ENCODE measurements around the gene DDX17.

DNA sequence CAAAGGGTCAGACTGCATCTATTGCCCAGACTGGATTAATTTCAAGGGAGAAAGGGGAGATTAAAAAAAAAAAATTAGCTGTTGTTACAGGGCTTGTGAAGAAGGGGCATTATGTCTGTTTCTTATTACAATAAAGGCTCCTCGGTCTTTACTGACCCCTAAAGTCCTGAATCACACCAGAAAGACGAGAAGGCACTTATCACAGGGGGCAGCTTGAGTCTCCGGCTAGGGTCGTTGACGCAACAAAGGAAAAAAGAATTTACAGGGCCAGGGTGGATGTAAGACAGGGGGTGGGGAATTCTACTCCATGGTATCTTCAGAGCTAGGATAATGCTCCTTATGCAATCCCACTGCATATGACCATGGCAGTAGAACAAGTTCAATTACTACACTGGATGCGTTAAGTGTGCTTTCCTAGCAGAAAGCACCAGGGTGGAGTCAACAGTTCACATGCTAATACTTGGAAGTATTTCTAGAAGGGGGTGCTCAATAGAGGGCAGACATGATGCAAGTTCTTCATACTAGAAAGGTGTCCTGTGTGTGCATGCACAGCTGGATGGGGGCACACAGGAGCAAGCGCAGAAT is 16.5 kb downstream of the DDX17 start:
- TF ChIP-seq EZH2 (IDR thresholded peaks at IDR 0.05; ENCODE audit: borderline replicate concordance, insufficient read depth, low read length, poor library complexity, severe bottlenecking) (no peak), RAD21 (conservative IDR thresholded peaks at IDR 0.05) (no peak), SMC3 (conservative IDR thresholded peaks at IDR 0.05; ENCODE audit: poor library complexity) (no peak)
- TF ChIP-seq, protein P1, sequence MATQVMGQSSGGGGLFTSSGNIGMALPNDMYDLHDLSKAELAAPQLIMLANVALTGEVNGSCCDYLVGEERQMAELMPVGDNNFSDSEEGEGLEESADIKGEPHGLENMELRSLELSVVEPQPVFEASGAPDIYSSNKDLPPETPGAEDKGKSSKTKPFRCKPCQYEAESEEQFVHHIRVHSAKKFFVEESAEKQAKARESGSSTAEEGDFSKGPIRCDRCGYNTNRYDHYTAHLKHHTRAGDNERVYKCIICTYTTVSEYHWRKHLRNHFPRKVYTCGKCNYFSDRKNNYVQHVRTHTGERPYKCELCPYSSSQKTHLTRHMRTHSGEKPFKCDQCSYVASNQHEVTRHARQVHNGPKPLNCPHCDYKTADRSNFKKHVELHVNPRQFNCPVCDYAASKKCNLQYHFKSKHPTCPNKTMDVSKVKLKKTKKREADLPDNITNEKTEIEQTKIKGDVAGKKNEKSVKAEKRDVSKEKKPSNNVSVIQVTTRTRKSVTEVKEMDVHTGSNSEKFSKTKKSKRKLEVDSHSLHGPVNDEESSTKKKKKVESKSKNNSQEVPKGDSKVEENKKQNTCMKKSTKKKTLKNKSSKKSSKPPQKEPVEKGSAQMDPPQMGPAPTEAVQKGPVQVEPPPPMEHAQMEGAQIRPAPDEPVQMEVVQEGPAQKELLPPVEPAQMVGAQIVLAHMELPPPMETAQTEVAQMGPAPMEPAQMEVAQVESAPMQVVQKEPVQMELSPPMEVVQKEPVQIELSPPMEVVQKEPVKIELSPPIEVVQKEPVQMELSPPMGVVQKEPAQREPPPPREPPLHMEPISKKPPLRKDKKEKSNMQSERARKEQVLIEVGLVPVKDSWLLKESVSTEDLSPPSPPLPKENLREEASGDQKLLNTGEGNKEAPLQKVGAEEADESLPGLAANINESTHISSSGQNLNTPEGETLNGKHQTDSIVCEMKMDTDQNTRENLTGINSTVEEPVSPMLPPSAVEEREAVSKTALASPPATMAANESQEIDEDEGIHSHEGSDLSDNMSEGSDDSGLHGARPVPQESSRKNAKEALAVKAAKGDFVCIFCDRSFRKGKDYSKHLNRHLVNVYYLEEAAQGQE (IDR thresholded peaks at IDR 0.05; ENCODE audit: borderline replicate concordance), result no peak
- TF ChIP-seq, protein P2, sequence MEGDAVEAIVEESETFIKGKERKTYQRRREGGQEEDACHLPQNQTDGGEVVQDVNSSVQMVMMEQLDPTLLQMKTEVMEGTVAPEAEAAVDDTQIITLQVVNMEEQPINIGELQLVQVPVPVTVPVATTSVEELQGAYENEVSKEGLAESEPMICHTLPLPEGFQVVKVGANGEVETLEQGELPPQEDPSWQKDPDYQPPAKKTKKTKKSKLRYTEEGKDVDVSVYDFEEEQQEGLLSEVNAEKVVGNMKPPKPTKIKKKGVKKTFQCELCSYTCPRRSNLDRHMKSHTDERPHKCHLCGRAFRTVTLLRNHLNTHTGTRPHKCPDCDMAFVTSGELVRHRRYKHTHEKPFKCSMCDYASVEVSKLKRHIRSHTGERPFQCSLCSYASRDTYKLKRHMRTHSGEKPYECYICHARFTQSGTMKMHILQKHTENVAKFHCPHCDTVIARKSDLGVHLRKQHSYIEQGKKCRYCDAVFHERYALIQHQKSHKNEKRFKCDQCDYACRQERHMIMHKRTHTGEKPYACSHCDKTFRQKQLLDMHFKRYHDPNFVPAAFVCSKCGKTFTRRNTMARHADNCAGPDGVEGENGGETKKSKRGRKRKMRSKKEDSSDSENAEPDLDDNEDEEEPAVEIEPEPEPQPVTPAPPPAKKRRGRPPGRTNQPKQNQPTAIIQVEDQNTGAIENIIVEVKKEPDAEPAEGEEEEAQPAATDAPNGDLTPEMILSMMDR (IDR thresholded peaks at IDR 0.05; ENCODE audit: poor library complexity, severe bottlenecking), result no peak

Data from neural cell (in vitro differentiated cells).